Naive thymus-derived CD4-positive, alpha-beta T cell (primary cell): ENCODE data around the gene PRKAG2. TPM values are rescaled to one million over a fixed set of nuclear protein-coding genes. Genes with fewer than 3 reads are reported as not detected.

Experiments used
- ATAC-seq: fragments of 150-1000 bp; cut with Tn5 transposase; 2 replicates; pipeline ENCODE4 v1.10.0; 2021; ENCODE audit warnings: mild to moderate bottlenecking, moderate library complexity
- CTCF ChIA-PET: fragments of 350-600 bp; sonication (Branson Sonifier 250); formaldehyde crosslinking; loops from one replicate; lab custom pipeline; 2021; ENCODE audit warnings: antibody characterized with exemption; lab: Charles Lee
- POLR2A ChIA-PET: fragments of 350-600 bp; sonication (Branson Sonifier 250); formaldehyde crosslinking; loops from one replicate; lab custom pipeline; 2021; ENCODE audit warnings: antibody characterized with exemption, inconsistent platforms; lab: Charles Lee
- DNase-seq, 9 donors: peaks; one replicate each; pipeline versions ENCODE4 v3.0.0 to v3.0.0-alpha.2; 2020 to 2022; ENCODE audit warnings: mixed read lengths in 1 of 9
- H3K27ac ChIP-seq: one replicate; pipeline ENCODE4 v1.7.0; 2013; ENCODE audit warnings: mild to moderate bottlenecking, low read depth, low read length, moderate library complexity
- H3K27me3 ChIP-seq, 2 donors: one replicate each; pipeline ENCODE4 v1.7.0; 2013; ENCODE audit warnings: low read length in 2 of 2, mild to moderate bottlenecking in 2 of 2, moderate library complexity in 2 of 2; ENCODE audit not compliant: control insufficient read depth in 2 of 2, insufficient read depth in 2 of 2
- H3K36me3 ChIP-seq, 3 experiments: 1 replicate in 2 of 3; 2 replicates in 1 of 3; pipeline ENCODE4 v1.7.0; 2013; ENCODE audit warnings: low read length in 3 of 3, mild to moderate bottlenecking in 3 of 3, moderate library complexity in 1 of 3; ENCODE audit not compliant: insufficient read depth in 3 of 3, control insufficient read depth in 2 of 3
- H3K4me1 ChIP-seq, 2 donors: one replicate each; pipeline ENCODE4 v1.7.0; 2013; ENCODE audit warnings: low read length in 2 of 2, mild to moderate bottlenecking in 2 of 2, moderate library complexity in 1 of 2; ENCODE audit not compliant: control insufficient read depth in 2 of 2, insufficient read depth in 2 of 2
- H3K4me3 ChIP-seq: 2 replicates; pipeline ENCODE4 v1.7.0; 2013; ENCODE audit warnings: mild to moderate bottlenecking, low read length
- H3K9me3 ChIP-seq, 3 experiments: 1 replicate in 2 of 3; 2 replicates in 1 of 3; pipeline ENCODE4 v1.7.0; 2013; ENCODE audit warnings: low read length in 3 of 3; ENCODE audit not compliant: control insufficient read depth in 2 of 3
- H3K27ac Mint-ChIP-seq, 9 donors: one replicate each; pipeline ENCODE4 v1.8.0; 2020 to 2022; ENCODE audit warnings: mixed read lengths in 9 of 9, mild to moderate bottlenecking in 8 of 9, moderate library complexity in 5 of 9, inconsistent platforms in 2 of 9
- H3K27me3 Mint-ChIP-seq, 5 donors: one replicate each; pipeline ENCODE4 v1.8.0; 2021 to 2022; ENCODE audit warnings: mixed read lengths in 5 of 5, mild to moderate bottlenecking in 1 of 5
- H3K36me3 Mint-ChIP-seq, 5 donors: one replicate each; pipeline ENCODE4 v1.8.0; 2020 to 2022; ENCODE audit warnings: mixed read lengths in 5 of 5, mild to moderate bottlenecking in 3 of 5, inconsistent platforms in 1 of 5
- H3K4me1 Mint-ChIP-seq, 7 donors: one replicate each; pipeline ENCODE4 v1.8.0; 2020 to 2022; ENCODE audit warnings: mixed read lengths in 7 of 7, mild to moderate bottlenecking in 3 of 7, inconsistent platforms in 1 of 7
- H3K4me3 Mint-ChIP-seq, 10 donors: one replicate each; pipeline ENCODE4 v1.8.0; 2020 to 2022; ENCODE audit warnings: mild to moderate bottlenecking in 10 of 10, mixed read lengths in 10 of 10, moderate library complexity in 6 of 10, inconsistent platforms in 2 of 10
- H3K9me3 Mint-ChIP-seq, 11 donors: one replicate each; pipeline ENCODE4 v1.8.0; 2020 to 2022; ENCODE audit warnings: mixed read lengths in 11 of 11, mild to moderate bottlenecking in 4 of 11, inconsistent platforms in 1 of 11, moderate library complexity in 1 of 11
- intact Hi-C, 2 donors: fragments of 100-400 bp; cut with micrococcal nuclease; formaldehyde crosslinking; loops; one replicate each; pipeline ENCODE4 v1.15.1; 2023
- polyA plus RNA-seq, 2 donors: library from polyadenylated mRNA; unstranded; fragments of 300-500 nt; fragmentation: Illumina TruSeq; gene quantifications; one replicate each; pipeline ENCODE4 v1.2.3, GENCODE V29; 2021
- total RNA-seq, 6 experiments: library from RNA in 5 of 6; stranded (reverse) in 5 of 6; gene quantifications; 1 replicate in 5 of 6; 2 replicates in 1 of 6; pipeline ENCODE4 v1.2.3 and lab custom pipeline; 2021 to 2026

The PRKAG2 gene
- total and polyA plus RNA-seq, 7 experiments from 2014 or later: 15.0 to 74.4 (median 55.7) TPM

- POLR2A ChIA-PET: no interaction called here
Measured at GRCh38 chr7:151637781-151638261, 239.1 kb downstream of the PRKAG2 start.

GRCh38 chr7:151634643-151635042, 242.3 kb downstream of the PRKAG2 start:
- H3K36me3 Mint-ChIP-seq: peaks cover 0 to 9% (median 4%) of the 10 kb centered on the region in 5 donors
- ATAC-seq: no peak
- no peak overlapping the region for H3K27ac ChIP-seq
- CTCF ChIA-PET: interaction anchor here (0.7 kb wide), 1 partner anchor 115 kb away, joined by 4 read pairs; the partner anchor contains the start of gene RHEB
- no peak for DNase-seq
- no peak overlapping the region for H3K4me3 Mint-ChIP-seq
- H3K27me3 ChIP-seq: no peaks in the 10 kb centered on the region
- peaks cover 0 to 9% (median 3%) of the 10 kb centered on the region in 11 donors for H3K9me3 Mint-ChIP-seq
- peaks cover 12% of the 10 kb centered on the region in 2 donors for H3K4me1 ChIP-seq
- POLR2A ChIA-PET: interaction anchor here (1.1 to 1.9 kb wide), 3 partner anchors 10 to 243 kb away, joined by 3 to 9 read pairs (median 3); partner anchors contain the start of gene PRKAG2
- H3K4me3 ChIP-seq: no peak overlapping the region
- no peaks in the 10 kb centered on the region for H3K36me3 ChIP-seq
- H3K4me1 Mint-ChIP-seq: peaks cover 13 to 31% (median 26%) of the 10 kb centered on the region in 7 donors
- H3K27me3 Mint-ChIP-seq: no peaks in the 10 kb centered on the region
- H3K9me3 ChIP-seq: no peaks in the 10 kb centered on the region
- intact Hi-C loops: loop anchor here (5.0 kb wide), 8 partner anchors 72 to 828 kb away; partner anchors contain the start of genes CDK5 (in 2 of the 2), SLC4A2 (in 2 of the 2), CHPF2 (in 1 of the 2) and GALNT11 (in 1 of the 2)
- H3K27ac Mint-ChIP-seq: peak overlapping the region in 3 of 9 donors; percentile 41 to 63 (median 52)

More at GRCh38 chr7:151637781-151638261, 239.1 kb downstream of the PRKAG2 start:
- Histone ChIP-seq H3K9me3 (no peaks in the 10 kb centered on the region), H3K36me3 (no peaks in the 10 kb centered on the region), H3K4me3 (no peak overlapping the region), H3K4me1 (no peaks in the 10 kb centered on the region), H3K27me3 (no peaks in the 10 kb centered on the region), H3K27ac (no peak overlapping the region)
- no peak for DNase-seq
- Mint-ChIP-seq H3K27me3 (no peaks in the 10 kb centered on the region), H3K27ac (peak overlapping the region in 1 of 9 donors; percentile 28), H3K4me1 (peaks cover 4 to 11% (median 7%) of the 10 kb centered on the region in 7 donors), H3K9me3 (peaks cover 0 to 9% (median 3%) of the 10 kb centered on the region in 11 donors), H3K36me3 (peaks cover 0 to 9% (median 4%) of the 10 kb centered on the region in 5 donors), H3K4me3 (no peak overlapping the region)
- intact Hi-C loops: no loop called here
- CTCF ChIA-PET: no interaction called here
- ATAC-seq: no peak

DNA sequence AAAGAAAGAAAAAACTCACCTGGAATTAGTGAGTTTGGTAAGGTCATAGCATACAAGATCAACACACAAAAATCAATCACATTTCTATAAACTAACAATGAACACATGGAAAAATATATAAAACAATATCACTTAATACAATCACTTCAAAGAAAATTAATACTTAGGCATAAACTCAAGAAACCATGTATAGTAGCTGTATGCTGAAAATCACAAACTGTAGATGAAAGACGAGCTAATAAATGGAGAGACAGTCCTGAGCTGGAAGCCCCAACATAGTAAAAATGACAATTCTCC, 243.5 kb downstream of the PRKAG2 start:
- CTCF ChIA-PET: interaction anchor here (0.6 to 1.6 kb wide), 5 partner anchors 50 to 184 kb away, joined by 3 to 7 read pairs (median 3); no protein-coding TSS in a partner anchor
- no peaks in the 10 kb centered on the region for H3K36me3 ChIP-seq
- H3K27ac Mint-ChIP-seq: peak overlapping the region; percentile 90 to 97 (median 95)
- no peaks in the 10 kb centered on the region for H3K9me3 ChIP-seq
- no peak for ATAC-seq
- H3K27me3 Mint-ChIP-seq: no peaks in the 10 kb centered on the region
- peaks cover 14 to 41% (median 30%) of the 10 kb centered on the region in 7 donors for H3K4me1 Mint-ChIP-seq
- intact Hi-C loops: loop anchor here (1.0 to 5.0 kb wide), 12 partner anchors 71 to 829 kb away; partner anchors contain the start of genes CDK5 (in 2 of the 2), GALNT11 (in 2 of the 2), SLC4A2 (in 2 of the 2) and CHPF2 (in 1 of the 2)
- peaks cover 0 to 9% (median 3%) of the 10 kb centered on the region in 11 donors for H3K9me3 Mint-ChIP-seq
- peak overlapping the region; percentile 80 for H3K4me3 ChIP-seq
- H3K4me1 ChIP-seq: peaks cover 12% of the 10 kb centered on the region in 2 donors
- POLR2A ChIA-PET: interaction anchor here (0.7 to 2.1 kb wide), 9 partner anchors 9 to 244 kb away, joined by 3 to 11 read pairs (median 4); partner anchors contain the start of genes PRKAG2 and RHEB
- H3K4me3 Mint-ChIP-seq: peak overlapping the region; percentile 89 to 99 (median 96)
- H3K27ac ChIP-seq: peak overlapping the region; percentile 81
- no peak for DNase-seq
- no peaks in the 10 kb centered on the region for H3K27me3 ChIP-seq
- peaks cover 0 to 9% (median 4%) of the 10 kb centered on the region in 5 donors for H3K36me3 Mint-ChIP-seq

DNA sequence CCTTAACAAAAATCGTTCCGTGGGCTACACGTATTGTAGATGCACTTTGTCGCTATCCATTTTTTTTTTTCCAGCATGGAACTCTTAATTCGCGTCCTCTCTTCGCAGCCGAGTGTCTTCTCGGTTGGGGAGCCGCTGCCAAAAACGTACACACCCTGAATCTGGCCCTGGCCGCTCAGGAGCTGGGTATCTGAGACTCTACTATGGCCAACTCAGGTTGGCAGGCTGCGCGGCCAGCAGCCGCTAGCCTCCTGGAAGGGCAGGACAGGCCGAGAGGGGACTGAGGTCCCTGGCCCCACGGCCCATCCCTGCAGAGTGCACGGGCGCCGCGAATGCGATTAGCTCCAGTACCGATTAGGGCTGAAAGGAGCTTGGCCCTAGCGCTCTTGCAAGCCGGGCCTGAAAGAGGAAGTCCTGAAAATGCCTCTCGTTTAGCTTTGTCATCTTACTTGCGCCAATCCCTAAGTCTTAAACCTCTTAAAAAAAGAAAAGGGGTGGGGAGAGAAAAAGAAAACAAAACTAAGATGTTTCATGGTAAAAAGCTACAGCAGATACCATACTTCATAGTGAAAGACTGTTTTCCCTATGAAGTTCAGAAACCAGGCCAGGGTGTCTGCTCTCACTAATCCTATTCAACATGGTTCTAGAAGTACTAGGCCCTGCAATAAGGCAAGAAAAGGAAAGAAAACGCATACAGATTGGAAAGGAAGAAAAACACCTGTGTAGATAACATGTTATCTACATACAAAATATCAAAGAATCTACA, 244.0 kb downstream of the PRKAG2 start:
- Mint-ChIP-seq H3K4me1 (peaks cover 14 to 46% (median 30%) of the 10 kb centered on the region in 7 donors), H3K36me3 (peaks cover 0 to 9% (median 4%) of the 10 kb centered on the region in 5 donors), H3K27me3 (no peaks in the 10 kb centered on the region), H3K9me3 (peaks cover 0 to 9% (median 3%) of the 10 kb centered on the region in 11 donors), H3K27ac (peak overlapping the region; percentile 90 to 97 (median 95)), H3K4me3 (peak overlapping the region; percentile 89 to 99 (median 96))
- Histone ChIP-seq H3K27ac (peak overlapping the region; percentile 81), H3K4me3 (peak overlapping the region; percentile 80), H3K4me1 (peaks cover 12% of the 10 kb centered on the region in 2 donors), H3K27me3 (no peaks in the 10 kb centered on the region), H3K36me3 (no peaks in the 10 kb centered on the region), H3K9me3 (no peaks in the 10 kb centered on the region)
- intact Hi-C loops: loop anchor here (1.0 to 5.0 kb wide), 16 partner anchors 71 to 829 kb away; partner anchors contain the start of genes CDK5 (in 2 of the 2), GALNT11 (in 2 of the 2), SLC4A2 (in 2 of the 2) and CHPF2 (in 1 of the 2)
- DNase-seq (peak; percentile 36 to 70 (median 65)), ATAC-seq (peak; percentile 58)
- ChIA-PET POLR2A (interaction anchor here (0.8 to 2.1 kb wide), 12 partner anchors 10 to 244 kb away, joined by 3 to 11 read pairs (median 4); partner anchors contain the start of genes PRKAG2 and RHEB), CTCF (interaction anchor here (0.6 to 1.9 kb wide), 11 partner anchors 10 to 514 kb away, joined by 3 to 7 read pairs (median 3); no protein-coding TSS in a partner anchor)

DNA sequence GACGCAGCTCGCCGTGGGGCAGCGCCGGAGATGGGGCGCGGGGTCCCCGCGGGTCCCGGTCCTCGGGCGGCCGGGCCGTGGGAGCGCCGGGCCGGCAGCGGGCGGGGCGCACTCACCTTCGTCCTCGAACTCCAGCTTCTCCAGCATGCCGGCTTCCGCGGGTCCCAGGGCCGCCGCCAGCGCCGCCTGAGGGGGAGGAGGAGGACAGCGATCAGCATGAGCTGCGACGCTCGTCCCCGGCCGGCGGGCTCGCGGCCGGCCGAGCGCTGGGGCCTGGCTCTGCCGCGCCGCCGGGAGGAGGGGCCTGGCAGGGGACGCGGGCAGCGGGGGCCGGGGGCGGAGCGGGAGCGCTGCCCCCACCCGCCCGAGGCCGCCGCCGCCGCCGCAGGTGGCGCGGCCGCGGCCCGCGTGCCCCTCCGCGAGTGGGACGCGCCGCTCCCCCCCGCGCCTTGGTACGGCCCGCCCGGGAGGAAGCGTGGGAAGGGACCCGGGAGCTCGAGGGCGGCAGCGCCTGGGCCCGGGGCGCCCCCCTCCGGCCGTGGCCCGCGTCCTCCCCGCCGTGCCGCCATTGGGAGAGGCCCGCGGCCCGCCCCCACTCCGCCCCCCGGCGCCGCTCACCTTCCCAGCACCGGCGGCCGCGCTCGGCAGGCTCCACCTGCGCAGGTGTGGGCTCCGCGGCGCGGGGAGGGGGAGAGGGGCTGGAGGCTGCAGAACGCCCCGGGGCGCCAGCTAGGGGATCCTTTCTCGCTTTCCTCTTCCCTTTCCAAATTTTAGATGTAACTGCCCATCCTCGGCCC, 244.8 kb downstream of the PRKAG2 start:
- Histone ChIP-seq H3K9me3 (no peaks in the 10 kb centered on the region), H3K27me3 (no peaks in the 10 kb centered on the region), H3K36me3 (no peaks in the 10 kb centered on the region), H3K4me1 (peaks cover 12% of the 10 kb centered on the region in 2 donors), H3K4me3 (peak overlapping the region; percentile 80), H3K27ac (peak overlapping the region; percentile 81)
- Mint-ChIP-seq H3K9me3 (peaks cover 0 to 9% (median 3%) of the 10 kb centered on the region in 11 donors), H3K27ac (peak overlapping the region; percentile 90 to 97 (median 95)), H3K4me1 (peaks cover 14 to 48% (median 30%) of the 10 kb centered on the region in 7 donors), H3K36me3 (peaks cover 0 to 9% (median 4%) of the 10 kb centered on the region in 5 donors), H3K4me3 (peak overlapping the region; percentile 89 to 99 (median 96)), H3K27me3 (no peaks in the 10 kb centered on the region)
- ATAC-seq (peak; percentile 93), DNase-seq (peak; percentile 81 to 95 (median 87))
- POLR2A ChIA-PET: interaction anchor here (0.8 to 2.1 kb wide), 8 partner anchors 12 to 245 kb away, joined by 3 to 11 read pairs (median 4); partner anchors contain the start of genes PRKAG2 and RHEB
- CTCF ChIA-PET: interaction anchor here (0.6 to 1.9 kb wide), 12 partner anchors 11 to 515 kb away, joined by 3 to 7 read pairs (median 3); no protein-coding TSS in a partner anchor
- intact Hi-C loops: loop anchor here (1.0 to 5.0 kb wide), 16 partner anchors 70 to 830 kb away; partner anchors contain the start of genes CDK5 (in 2 of the 2), GALNT11 (in 2 of the 2), SLC4A2 (in 2 of the 2) and CHPF2 (in 1 of the 2)
